NCI-H2196 treated with DMSO at 0.1 percent for 48 hours (cell line): ENCODE results near the gene RNF151.
A peak's percentile ranks its signal among the peaks of the same experiment; 100 is the strongest.
"Not testable (repeated sequence)": the region's sequence is repeated elsewhere in the genome, so short reads cannot be mapped to it uniquely, and the experiment has no call there.

ENCODE experiments used
- DNase-seq: peaks from one replicate; lab custom pipeline; 2025; ENCODE audit not compliant: unreplicated experiment; lab: John Stamatoyannopoulos, UW

RNF151 gene

DNA sequence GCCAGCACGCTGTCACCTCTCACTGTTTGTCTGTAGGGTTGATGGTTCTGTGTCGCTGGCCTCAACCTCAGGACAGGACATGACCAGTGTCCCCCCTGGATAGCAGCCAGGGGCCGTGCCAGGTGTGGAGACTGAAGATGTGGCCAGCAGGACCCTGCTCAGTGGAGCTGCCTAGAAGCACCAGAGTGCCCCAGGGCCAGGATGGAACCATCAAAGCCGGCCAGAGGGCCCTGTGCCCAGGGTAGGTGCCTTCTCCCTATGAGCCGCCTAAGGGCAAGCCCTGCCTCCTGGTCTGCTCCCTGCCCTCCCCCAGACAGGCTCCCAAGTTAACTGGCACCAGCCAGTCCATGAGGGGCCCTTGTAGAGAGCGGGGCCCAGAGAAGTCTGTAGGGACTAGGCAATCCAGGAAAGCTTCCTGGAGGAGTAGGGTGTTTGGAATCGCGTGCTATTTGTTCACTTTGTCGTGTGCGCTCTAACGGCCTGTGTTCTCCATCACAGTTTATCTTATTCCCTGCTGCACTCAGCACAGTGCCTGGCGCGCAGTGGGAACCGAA lies 7.9 kb upstream of the RNF151 start:
- no peak for DNase-seq

- DNase-seq, result peak; percentile 64
These were observed 7.2 kb upstream of the RNF151 start, which contains the start of gene NDUFB10 for GRCh38 chr16:1959269-1960039. Gene NDUFB10 (plus strand): TSS chr16:1959538. CDS start chr16:1959625, 87 bp downstream.

GRCh38 chr16:1960665-1961630 lies 5.7 kb upstream of the RNF151 start:
- no peak for DNase-seq

DNA sequence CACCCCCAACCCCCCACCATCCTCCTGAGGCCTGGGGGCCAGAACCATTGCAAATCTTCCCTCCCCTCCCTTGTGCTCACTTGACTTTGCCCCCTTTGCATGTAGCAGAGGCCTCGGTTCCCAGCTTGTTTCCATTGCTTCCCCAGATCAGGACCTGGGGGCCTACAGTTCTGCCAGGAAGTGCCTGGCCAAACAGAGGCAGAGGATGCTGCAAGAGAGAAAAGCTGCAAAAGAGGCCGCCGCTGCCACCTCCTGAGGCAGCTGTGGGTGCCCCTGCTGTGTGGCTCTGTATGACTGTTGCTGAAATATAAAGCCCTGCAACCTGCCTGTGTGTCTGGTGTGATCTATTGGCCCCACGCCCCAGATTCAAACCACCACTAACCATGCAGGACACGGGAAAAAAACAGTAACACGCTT lies 5.0 kb upstream of the RNF151 start:
- DNase-seq, result no peak

DNA sequence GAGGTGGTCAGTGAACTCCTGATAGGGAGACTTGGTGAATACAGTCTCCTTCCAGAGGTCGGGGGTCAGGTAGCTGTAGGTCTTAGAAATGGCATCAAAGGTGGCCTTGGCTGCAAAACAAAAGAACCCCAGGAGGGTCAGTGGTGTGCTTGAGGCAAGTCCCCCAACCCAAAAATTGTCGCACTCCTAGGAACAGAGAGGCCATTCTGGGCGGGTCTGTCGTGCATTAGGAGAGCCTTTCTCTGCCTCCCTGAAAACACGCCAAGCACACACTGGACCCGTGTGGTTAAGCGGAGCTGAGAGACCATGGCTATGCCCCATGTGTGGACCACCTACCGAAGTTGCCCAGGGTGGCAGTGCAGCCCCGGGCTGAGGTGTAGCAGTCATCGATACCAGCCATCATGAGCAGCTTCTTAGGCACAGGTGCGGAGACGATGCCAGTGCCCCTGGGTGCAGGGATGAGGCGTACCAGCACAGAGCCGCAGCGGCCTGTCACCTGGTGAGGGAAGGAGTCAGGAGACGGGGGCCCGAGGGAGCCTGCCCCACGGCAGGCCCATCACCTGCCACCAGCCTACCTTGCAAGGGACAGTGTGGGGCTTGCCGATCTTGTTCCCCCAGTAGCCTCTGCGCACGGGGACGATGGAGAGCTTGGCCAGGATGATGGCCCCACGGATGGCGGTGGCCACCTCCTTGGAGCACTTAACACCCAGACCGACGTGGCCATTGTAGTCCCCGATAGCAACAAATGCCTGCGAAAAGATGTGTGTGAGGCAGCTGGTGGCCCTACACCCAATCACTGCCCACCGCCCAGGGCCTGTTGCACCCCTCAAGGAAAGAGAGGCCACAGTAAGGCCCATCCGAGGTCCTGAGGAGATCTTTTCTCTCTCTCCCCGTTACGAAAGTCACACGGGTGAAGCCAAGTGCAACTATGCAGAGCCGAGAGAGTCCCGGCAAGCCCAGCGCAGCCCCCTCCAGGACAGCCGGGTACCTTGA lies 4.2 kb upstream of the RNF151 start:
- DNase-seq, result not testable (repeated sequence)

- DNase-seq, result no peak
These were observed 2.7 kb upstream of the RNF151 start for GRCh38 chr16:1963806-1964505.

DNA sequence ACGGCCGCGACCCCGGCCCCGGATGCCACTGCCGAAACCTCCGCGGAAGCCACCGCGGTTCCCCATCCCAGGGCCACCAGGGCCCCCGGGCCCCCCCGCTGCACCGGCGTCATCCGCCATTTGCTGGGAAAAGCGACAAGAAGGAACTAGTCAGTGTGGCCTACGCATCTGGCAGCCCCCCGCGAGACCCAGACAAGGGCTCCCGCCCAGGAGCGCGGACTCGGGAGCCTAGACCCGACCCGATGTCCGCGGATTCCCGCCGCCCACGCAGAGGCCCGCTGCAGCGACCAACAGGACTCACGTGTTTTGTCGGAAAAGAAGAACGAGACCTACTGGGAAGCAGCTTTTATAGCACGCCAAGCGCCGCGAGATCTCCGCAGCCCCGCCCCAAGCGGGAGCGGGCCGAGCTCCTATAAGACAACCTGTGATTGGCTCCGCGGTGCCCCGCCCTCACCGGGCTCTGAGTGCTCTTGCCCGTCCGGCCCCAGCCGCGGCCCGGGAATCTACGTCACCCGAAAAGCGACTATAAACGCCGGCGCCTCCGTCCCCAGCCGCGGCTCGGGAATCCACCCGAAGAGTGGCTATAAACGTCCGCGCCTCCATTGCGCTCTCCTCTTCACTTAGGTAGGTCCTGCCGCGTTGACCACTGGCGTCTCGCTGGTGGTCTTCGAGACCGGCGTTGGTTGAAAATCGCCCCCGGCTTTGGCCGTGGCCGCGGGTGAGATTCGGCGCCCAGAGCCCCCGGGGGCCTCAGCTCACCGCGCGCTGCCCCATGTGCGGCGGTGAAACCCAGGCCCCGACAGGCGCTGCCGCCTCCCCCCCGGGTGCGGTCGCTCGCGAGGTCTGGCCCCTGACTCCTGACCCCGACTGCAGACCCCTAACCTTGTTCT lies 1.9 kb upstream of the RNF151 start, which contains the start of gene RPS2:
TSS of gene RPS2 (minus strand) at position 321 of the 890 bp plus-strand sequence. CDS start at position 120, 201 bp downstream.
- peak; percentile 94 for DNase-seq

- no peak for DNase-seq
These were observed 1.2 kb upstream of the RNF151 start for GRCh38 chr16:1965396-1966001.

DNA sequence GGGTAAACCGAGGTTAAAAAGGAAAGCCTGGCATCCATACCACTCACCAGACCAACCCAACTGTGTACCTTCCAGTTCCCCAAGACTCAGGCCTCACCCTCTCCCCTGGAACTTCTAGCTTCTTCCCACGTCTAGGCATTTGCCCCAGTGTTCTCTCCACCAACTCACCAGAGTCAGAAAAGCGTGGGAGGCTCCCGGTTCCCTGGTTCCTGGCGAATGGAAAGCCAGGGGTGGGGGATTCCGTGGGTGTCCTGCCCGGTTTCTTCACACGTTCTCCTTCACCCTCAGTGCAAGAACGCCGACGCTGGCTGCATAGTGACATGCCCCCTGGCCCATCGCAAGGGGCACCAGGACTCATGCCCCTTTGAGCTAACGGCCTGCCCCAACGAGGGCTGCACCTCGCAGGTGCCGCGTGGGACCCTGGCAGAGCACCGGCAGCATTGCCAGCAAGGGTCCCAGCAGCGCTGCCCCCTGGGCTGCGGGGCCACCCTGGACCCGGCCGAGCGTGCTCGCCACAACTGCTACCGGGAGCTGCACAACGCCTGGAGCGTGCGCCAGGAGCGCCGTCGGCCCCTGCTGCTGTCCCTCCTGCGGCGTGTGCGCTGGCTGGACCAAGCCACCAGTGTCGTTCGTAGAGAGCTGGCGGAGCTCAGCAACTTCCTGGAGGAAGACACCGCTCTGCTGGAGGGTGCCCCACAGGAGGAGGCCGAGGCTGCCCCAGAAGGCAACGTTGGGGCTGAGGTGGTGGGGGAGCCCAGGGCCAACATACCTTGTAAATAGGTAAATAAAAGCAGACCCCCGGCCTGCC lies 1.7 kb downstream of the RNF151 start:
- DNase-seq, result no peak

DNA sequence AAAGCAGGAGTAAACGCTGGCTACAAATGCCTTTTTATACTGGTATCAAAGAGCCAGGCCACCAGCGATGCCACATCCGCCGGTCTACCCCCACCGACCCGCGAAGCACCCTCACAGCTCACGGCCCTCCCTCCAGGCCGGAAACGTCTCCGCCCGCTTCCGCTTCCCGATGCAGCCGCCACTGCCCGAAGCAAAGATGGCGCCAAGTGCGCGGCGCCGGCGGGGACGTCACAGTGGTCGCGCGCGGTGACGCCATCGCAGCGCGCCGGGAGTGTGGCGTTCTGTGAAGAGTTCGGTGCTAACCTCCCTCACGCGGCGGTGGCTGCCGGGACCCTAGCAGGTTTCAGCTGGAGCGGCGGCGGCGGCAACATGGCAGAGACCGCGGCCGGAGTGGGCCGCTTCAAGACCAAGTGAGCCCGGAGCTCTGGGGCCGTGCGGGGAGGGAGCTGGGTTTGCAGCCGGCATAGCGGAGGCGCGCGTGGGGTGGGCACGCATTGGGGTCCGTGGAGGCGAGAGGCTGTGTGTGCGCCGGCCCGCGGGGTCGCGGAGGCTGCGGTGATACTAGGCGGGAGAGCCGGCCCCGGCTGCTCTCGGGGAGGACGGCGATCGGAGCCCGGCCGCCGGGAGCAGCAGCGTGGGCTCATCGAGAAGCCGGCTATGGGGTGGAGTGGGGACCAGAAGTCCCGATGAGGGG lies 5.3 kb downstream of the RNF151 start, which contains the start of gene TBL3:
TSS of gene TBL3 (plus strand) at position 258 of the 694 bp plus-strand sequence. CDS start at position 370, 112 bp downstream.
- DNase-seq, result peak; percentile 80

DNA sequence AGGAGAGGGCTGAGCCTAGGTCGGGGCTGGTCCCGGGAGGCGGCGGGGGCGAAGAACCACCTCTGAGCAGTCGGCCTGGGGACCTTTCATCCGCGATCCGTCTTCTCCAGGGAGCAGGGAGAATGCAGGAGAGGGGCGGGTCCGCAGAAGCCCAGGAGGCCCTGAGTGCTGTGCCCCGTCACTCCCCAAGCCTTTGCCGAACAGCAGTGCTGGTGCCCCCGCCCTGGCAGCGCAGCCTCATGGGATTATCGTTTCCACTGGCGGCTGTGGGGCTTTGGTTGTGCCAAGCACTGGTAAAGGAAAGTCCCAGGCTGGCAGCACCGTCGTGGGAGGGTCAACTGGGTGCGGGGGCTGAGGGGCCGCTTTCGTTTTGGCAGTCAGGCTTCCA lies 5.8 kb downstream of the RNF151 start:
- no peak for DNase-seq

- DNase-seq, result no peak
These were observed 7.0 kb downstream of the RNF151 start for GRCh38 chr16:1973461-1974156.

DNA sequence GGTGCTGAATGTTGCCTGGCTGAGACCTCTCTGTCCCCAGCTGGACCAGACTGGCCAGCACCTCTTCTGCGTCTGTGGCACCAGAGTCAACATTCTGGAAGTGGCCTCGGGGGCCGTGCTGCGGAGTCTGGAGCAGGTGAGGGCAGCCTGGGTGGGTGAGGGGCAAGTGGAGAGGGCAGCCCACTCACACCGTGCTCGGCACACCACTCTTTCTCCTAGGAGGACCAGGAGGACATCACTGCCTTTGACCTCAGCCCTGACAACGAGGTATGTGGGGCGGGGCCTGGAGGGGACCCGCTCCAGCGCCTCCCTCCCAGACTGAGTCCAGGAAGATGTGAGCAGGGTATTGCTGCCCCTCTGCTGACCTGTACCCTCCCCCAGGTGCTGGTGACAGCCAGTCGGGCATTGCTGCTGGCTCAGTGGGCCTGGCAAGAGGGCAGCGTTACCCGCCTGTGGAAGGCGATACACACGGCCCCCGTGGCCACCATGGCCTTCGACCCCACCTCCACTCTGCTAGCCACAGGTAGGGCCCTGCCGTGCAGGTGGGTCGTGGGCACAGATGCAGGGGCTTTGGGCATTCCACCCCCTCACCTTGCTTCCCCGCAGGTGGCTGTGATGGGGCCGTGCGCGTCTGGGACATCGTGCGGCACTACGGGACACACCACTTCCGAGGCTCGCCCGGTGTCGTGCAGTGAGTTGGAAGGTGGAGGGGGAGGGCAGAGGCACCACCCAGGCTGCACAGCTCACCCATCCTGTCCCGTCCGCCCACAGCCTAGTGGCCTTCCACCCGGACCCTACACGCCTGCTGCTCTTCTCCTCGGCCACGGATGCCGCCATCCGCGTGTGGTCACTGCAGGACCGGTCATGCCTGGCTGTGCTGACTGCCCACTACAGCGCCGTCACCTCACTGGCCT lies 7.8 kb downstream of the RNF151 start:
- no peak for DNase-seq

DNA sequence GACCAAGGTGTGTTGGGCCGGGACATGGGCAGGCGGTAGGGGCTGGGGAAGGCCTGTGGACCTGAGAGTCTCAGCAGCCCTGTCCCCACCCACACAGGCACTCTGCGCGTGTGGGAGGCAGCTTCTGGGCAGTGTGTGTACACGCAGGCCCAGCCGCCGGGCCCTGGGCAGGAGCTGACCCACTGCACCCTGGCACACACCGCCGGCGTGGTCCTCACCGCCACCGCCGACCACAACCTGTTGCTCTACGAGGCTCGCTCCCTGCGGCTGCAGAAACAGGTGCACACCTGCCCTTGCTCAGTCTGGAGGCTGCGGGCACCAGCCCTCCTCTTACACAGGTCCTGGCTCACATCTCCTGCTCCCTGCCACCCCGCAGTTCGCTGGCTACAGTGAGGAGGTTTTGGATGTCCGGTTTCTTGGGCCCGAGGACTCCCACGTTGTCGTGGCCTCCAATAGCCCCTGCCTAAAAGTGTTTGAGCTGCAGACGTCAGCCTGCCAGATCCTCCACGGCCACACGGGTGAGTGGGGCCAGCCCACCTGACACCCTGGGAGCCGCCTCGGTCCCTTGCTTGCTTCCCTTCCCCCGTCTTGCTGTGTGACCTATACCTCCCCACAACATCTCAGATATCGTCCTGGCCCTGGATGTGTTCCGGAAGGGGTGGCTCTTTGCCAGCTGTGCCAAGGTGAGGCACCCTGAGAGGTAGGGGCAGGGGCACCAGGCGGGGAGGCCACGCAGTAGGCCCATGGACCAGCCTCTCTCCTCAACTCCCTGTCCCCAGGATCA lies 9.0 kb downstream of the RNF151 start:
- DNase-seq, result no peak
